HEK293 (cell line): Measurements from ENCODE around the gene ECD.
"Not testable (repeated sequence)": the region's sequence is repeated elsewhere in the genome, so short reads cannot be mapped to it uniquely, and the experiment has no call there.

Experiments
- CTCF ChIA-PET: fragments of 350-600 bp; formaldehyde crosslinking; extraction: SDS; loops from one replicate; lab custom pipeline; 2021; ENCODE audit warnings: antibody characterized with exemption; lab: Yijun Ruan, JAX
- POLR2A ChIA-PET: fragments of 300-600 bp; formaldehyde crosslinking; extraction: SDS; loops from one replicate; lab custom pipeline; 2020; ENCODE audit warnings: antibody characterized with exemption, inconsistent platforms; lab: Yijun Ruan, JAX
- H3K27ac ChIP-seq: fragments of 200-500 bp; sonication (Bioruptor generic); 2 replicates; pipeline ENCODE4 v1.5.1; 2014; ENCODE audit warnings: low read depth, low read length, control low read depth, inconsistent platforms; ENCODE audit errors: extremely low read depth
- H3K36me3 ChIP-seq, 2 experiments: fragments of 200-500 bp in 1 of 2; sonication (Bioruptor generic) in 1 of 2; 1 replicate in 1 of 2; 2 replicates in 1 of 2; pipeline ENCODE4 v1.5.1; 2014 to 2017; ENCODE audit warnings: inconsistent platforms in 2 of 2, low read length in 2 of 2; ENCODE audit not compliant: control insufficient read depth in 2 of 2, insufficient read depth in 1 of 2
- H3K4me1 ChIP-seq: fragments of 200-500 bp; sonication (Bioruptor generic); 2 replicates; pipeline ENCODE4 v1.5.1; 2014; ENCODE audit warnings: mild to moderate bottlenecking, low read length, inconsistent platforms; ENCODE audit not compliant: control insufficient read depth, insufficient read depth
- H3K4me3 ChIP-seq: 2 replicates; pipeline ENCODE4 v1.5.1; 2011; ENCODE audit warnings: low read depth, mild to moderate bottlenecking, control low read depth, low read length, moderate library complexity
- H3K9me3 ChIP-seq: fragments of 200-500 bp; sonication (Bioruptor generic); 2 replicates; pipeline ENCODE4 v1.5.1; 2014; ENCODE audit warnings: low read depth, low read length, inconsistent platforms; ENCODE audit not compliant: control insufficient read depth, insufficient read depth
- HOXA7 ChIP-seq: sonication (generic); formaldehyde crosslinking; IDR thresholded peaks from 2 replicates; pipeline ENCODE4 v1.8.1; 2022; ENCODE audit warnings: missing genetic modification reagents, borderline replicate concordance
- OVOL3 ChIP-seq: fragments of 450-650 bp; formaldehyde crosslinking; IDR thresholded peaks from 2 replicates; pipeline ENCODE4 v1.5.1; 2016; ENCODE audit warnings: missing biosample characterization, missing genetic modification characterization
- PRDM1 ChIP-seq: fragments of 450-650 bp; formaldehyde crosslinking; IDR thresholded peaks from 2 replicates; pipeline ENCODE4; 2016; ENCODE audit warnings: missing biosample characterization, missing genetic modification characterization
- YY2 ChIP-seq: fragments of 450-650 bp; formaldehyde crosslinking; IDR thresholded peaks from 2 replicates; pipeline ENCODE4 v1.5.1; 2016; ENCODE audit warnings: missing biosample characterization, missing genetic modification characterization
- ZBTB48 ChIP-seq: fragments of 450-650 bp; formaldehyde crosslinking; IDR thresholded peaks from 2 replicates; pipeline ENCODE4 v1.5.1; 2016; ENCODE audit warnings: missing biosample characterization, missing genetic modification characterization
- ZBTB7A ChIP-seq: fragments of 450-650 bp; formaldehyde crosslinking; IDR thresholded peaks from 2 replicates; pipeline ENCODE4 v1.5.1; 2016; ENCODE audit warnings: low read depth, missing biosample characterization, missing genetic modification characterization
- ZFHX2 ChIP-seq: fragments of 450-650 bp; formaldehyde crosslinking; conservative IDR thresholded peaks from 2 replicates; pipeline ENCODE4 v1.5.1; 2016; ENCODE audit warnings: missing biosample characterization, missing genetic modification characterization
- ZNF121 ChIP-seq: fragments of 450-650 bp; formaldehyde crosslinking; IDR thresholded peaks from 2 replicates; pipeline ENCODE4 v1.5.1; 2016; ENCODE audit warnings: missing biosample characterization, missing genetic modification characterization
- ZNF132 ChIP-seq: fragments of 450-650 bp; formaldehyde crosslinking; IDR thresholded peaks from 2 replicates; pipeline ENCODE4 v1.5.1; 2017; ENCODE audit warnings: missing biosample characterization, missing genetic modification characterization, borderline replicate concordance
- ZNF138 ChIP-seq: fragments of 450-650 bp; formaldehyde crosslinking; IDR thresholded peaks from 2 replicates; pipeline ENCODE4 v1.5.1; 2016; ENCODE audit warnings: missing biosample characterization, missing genetic modification characterization, borderline replicate concordance
- ZNF2 ChIP-seq: fragments of 450-650 bp; formaldehyde crosslinking; IDR thresholded peaks from 2 replicates; pipeline ENCODE4 v1.5.1; 2016; ENCODE audit warnings: missing biosample characterization, missing genetic modification characterization
- ZNF48 ChIP-seq: fragments of 450-650 bp; formaldehyde crosslinking; IDR thresholded peaks from 2 replicates; pipeline ENCODE4 v1.5.1; 2016; ENCODE audit warnings: missing biosample characterization, missing genetic modification characterization
- ZNF514 ChIP-seq: fragments of 450-650 bp; formaldehyde crosslinking; IDR thresholded peaks from 2 replicates; pipeline ENCODE4 v1.5.1; 2016; ENCODE audit warnings: missing biosample characterization, missing genetic modification characterization
- ZNF555 ChIP-seq: fragments of 450-650 bp; formaldehyde crosslinking; conservative IDR thresholded peaks from 2 replicates; pipeline ENCODE4 v1.5.1; 2017; ENCODE audit warnings: missing biosample characterization, mild to moderate bottlenecking, missing genetic modification characterization, inconsistent platforms
- ZNF624 ChIP-seq: fragments of 450-650 bp; formaldehyde crosslinking; IDR thresholded peaks from 2 replicates; pipeline ENCODE4 v1.5.1; 2017; ENCODE audit warnings: missing biosample characterization, missing genetic modification characterization
- ZNF777 ChIP-seq: fragments of 450-650 bp; formaldehyde crosslinking; IDR thresholded peaks from 2 replicates; pipeline ENCODE4 v1.5.1; 2017; ENCODE audit warnings: missing biosample characterization, missing genetic modification characterization, borderline replicate concordance
- ZNF785 ChIP-seq: fragments of 450-650 bp; formaldehyde crosslinking; IDR thresholded peaks from 2 replicates; pipeline ENCODE4 v1.5.1; 2016; ENCODE audit warnings: missing biosample characterization, missing genetic modification characterization
- TF ChIP-seq, protein P1 (sequence below): fragments of 450-650 bp; formaldehyde crosslinking; IDR thresholded peaks from 2 replicates; pipeline ENCODE4 v1.5.1; 2016; ENCODE audit warnings: missing biosample characterization, missing genetic modification characterization
- TF ChIP-seq, protein P2 (sequence below): fragments of 450-650 bp; formaldehyde crosslinking; IDR thresholded peaks from 2 replicates; pipeline ENCODE4 v1.5.1; 2016; ENCODE audit warnings: missing biosample characterization, missing genetic modification characterization
- TF ChIP-seq, protein P3 (sequence below): sonication (generic); formaldehyde crosslinking; IDR thresholded peaks from 2 replicates; pipeline ENCODE4 v1.8.1; 2022; ENCODE audit warnings: mild to moderate bottlenecking, moderate library complexity, missing genetic modification reagents

ECD gene

DNA sequence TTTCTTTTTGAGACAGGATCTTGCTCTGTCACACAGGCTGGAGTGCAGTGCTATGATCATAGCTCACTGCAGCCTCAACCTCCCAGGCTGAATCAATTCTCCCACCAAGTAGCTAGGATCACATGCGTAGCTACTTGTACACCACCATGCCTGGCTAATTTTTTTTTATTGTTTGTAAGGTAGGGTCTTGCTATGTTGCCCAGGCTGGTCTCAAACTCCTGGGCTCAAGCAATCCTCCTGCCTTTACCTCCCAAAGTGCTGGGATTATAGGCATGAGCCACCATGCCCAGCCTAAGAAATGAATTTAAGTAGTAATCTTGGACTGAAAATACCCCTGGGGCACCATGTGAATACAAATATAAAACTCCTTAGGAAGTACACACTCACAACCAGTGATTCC lies 51.8 kb downstream of the ECD start:
- H3K27ac ChIP-seq: no peak overlapping the region
- H3K4me1 ChIP-seq: no peaks in the 10 kb centered on the region
- TF ChIP-seq ZBTB7A (tag by site-specific recombination) (no peak), ZNF121 (tag by site-specific recombination) (0 out of 2 replicates have a peak, but pooled peaks have one; percentile 48)
- H3K9me3 ChIP-seq: no peaks in the 10 kb centered on the region
- H3K36me3 ChIP-seq: peaks cover 0 to 4% of the 10 kb centered on the region in 2 experiments; a peak in 2 of 3 replicates
- POLR2A ChIA-PET: no interaction called here
- H3K4me3 ChIP-seq: no peak overlapping the region
- CTCF ChIA-PET: no interaction called here

DNA sequence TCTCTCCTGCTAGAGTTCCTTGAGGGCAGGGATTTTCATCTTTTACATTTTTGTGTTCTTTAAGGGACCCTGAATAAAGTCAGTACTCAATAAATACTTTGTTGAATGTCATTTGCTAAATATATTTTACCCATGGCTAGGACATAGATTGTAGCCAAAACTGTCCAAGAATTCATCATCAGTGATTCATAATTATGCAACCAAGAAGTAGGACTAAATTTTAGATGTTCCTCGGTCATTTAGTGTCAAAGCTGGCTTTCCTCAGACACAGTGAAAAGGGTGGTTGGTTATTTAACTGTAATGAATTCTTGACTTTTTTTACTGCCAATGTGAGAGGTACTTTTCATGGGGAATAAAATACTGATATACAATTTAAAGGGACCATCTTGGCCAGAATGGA lies 54.3 kb downstream of the ECD start:
- H3K4me3 ChIP-seq: no peak overlapping the region
- H3K36me3 ChIP-seq: peaks cover 0 to 18% of the 10 kb centered on the region in 2 experiments; a peak in 2 of 3 replicates
- no peak for TF ChIP-seq OVOL3
- no peak for TF ChIP-seq ZNF624 (tag by site-specific recombination)
- no peak for TF ChIP-seq ZNF48
- no peak for TF ChIP-seq ZNF777 (tag by site-specific recombination)
- no peak for TF ChIP-seq ZBTB48 (tag by site-specific recombination)
- TF ChIP-seq, protein P1, sequence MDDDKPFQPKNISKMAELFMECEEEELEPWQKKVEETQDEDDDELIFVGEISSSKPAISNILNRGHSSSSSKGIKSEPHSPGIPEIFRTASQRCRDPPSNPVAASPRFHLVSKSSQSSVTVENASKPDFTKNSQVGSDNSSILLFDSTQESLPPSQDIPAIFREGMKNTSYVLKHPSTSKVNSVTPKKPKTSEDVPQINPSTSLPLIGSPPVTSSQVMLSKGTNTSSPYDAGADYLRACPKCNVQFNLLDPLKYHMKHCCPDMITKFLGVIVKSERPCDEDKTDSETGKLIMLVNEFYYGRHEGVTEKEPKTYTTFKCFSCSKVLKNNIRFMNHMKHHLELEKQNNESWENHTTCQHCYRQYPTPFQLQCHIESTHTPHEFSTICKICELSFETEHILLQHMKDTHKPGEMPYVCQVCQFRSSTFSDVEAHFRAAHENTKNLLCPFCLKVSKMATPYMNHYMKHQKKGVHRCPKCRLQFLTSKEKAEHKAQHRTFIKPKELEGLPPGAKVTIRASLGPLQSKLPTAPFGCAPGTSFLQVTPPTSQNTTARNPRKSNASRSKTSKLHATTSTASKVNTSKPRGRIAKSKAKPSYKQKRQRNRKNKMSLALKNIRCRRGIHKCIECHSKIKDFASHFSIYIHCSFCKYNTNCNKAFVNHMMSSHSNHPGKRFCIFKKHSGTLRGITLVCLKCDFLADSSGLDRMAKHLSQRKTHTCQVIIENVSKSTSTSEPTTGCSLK (tag by site-specific recombination): no peak
- no peak for TF ChIP-seq ZNF138 (tag by site-specific recombination)
- TF ChIP-seq, protein P2, sequence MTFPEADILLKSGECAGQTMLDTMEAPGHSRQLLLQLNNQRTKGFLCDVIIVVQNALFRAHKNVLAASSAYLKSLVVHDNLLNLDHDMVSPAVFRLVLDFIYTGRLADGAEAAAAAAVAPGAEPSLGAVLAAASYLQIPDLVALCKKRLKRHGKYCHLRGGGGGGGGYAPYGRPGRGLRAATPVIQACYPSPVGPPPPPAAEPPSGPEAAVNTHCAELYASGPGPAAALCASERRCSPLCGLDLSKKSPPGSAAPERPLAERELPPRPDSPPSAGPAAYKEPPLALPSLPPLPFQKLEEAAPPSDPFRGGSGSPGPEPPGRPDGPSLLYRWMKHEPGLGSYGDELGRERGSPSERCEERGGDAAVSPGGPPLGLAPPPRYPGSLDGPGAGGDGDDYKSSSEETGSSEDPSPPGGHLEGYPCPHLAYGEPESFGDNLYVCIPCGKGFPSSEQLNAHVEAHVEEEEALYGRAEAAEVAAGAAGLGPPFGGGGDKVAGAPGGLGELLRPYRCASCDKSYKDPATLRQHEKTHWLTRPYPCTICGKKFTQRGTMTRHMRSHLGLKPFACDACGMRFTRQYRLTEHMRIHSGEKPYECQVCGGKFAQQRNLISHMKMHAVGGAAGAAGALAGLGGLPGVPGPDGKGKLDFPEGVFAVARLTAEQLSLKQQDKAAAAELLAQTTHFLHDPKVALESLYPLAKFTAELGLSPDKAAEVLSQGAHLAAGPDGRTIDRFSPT (tag by site-specific recombination): no peak
- TF ChIP-seq ZNF514 (tag by site-specific recombination): no peak
- TF ChIP-seq ZFHX2 (tag by site-specific recombination): no peak
- TF ChIP-seq ZNF2: no peak
- TF ChIP-seq PRDM1: no peak
- TF ChIP-seq ZNF132 (tag by site-specific recombination): no peak
- TF ChIP-seq ZNF555 (tag by site-specific recombination): no peak
- TF ChIP-seq ZNF785 (tag by site-specific recombination): no peak
- TF ChIP-seq YY2 (tag by site-specific recombination): no peak
- TF ChIP-seq ZBTB7A (tag by site-specific recombination): no peak
- TF ChIP-seq HOXA7 (CRISPR knock-in tag): no peak
- TF ChIP-seq, protein P3, sequence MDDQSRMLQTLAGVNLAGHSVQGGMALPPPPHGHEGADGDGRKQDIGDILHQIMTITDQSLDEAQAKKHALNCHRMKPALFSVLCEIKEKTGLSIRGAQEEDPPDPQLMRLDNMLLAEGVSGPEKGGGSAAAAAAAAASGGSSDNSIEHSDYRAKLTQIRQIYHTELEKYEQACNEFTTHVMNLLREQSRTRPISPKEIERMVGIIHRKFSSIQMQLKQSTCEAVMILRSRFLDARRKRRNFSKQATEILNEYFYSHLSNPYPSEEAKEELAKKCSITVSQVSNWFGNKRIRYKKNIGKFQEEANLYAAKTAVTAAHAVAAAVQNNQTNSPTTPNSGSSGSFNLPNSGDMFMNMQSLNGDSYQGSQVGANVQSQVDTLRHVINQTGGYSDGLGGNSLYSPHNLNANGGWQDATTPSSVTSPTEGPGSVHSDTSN (CRISPR knock-in tag): no peak
- ChIA-PET CTCF (no interaction called here), POLR2A (interaction anchor here (1.7 kb wide), 1 partner anchor 16 kb away, joined by 6 read pairs; the partner anchor contains the start of gene P4HA1)
- H3K27ac ChIP-seq: no peak overlapping the region
- H3K4me1 ChIP-seq: no peaks in the 10 kb centered on the region
- no peaks in the 10 kb centered on the region for H3K9me3 ChIP-seq

DNA sequence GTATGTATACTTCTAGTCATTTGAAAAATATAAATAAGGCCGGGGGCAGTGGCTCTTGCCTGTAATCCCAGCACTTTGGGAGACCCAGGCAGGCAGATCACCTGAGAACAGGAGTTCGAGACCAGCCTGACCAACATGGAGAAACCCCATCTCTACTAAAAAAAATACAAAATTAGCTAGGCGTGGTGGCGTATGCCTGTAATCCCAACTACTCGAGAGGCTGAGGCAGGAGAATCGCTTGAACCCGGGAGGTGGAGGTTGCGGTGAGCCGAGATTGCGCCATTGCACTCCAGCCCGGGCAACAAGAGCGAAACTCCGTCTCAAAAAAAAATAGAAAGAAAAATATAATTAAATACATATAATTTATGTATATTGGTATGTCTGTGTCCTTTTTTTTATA lies 55.8 kb downstream of the ECD start:
- POLR2A ChIA-PET: interaction anchor here (1.1 to 3.1 kb wide), 2 partner anchors 10 to 16 kb away, joined by 3 to 52 read pairs; partner anchors contain the start of gene P4HA1
- not testable (repeated sequence) for H3K27ac ChIP-seq, H3K4me1 ChIP-seq, H3K9me3 ChIP-seq, H3K4me3 ChIP-seq
- peaks cover 0 to 18% of the 10 kb centered on the region in 2 experiments; a peak in 2 of 3 replicates for H3K36me3 ChIP-seq
- CTCF ChIA-PET: interaction anchor here (0.6 to 1.0 kb wide), 2 partner anchors 24 to 50 kb away, joined by 3 read pairs; no protein-coding TSS in a partner anchor
